ENCODE measurements around the gene KCNJ10. TPM values are rescaled to one million over a fixed set of nuclear protein-coding genes. Genes with fewer than 3 reads are reported as not detected.

The KCNJ10 gene
- total RNA-seq, 3 donors from 2014 or later, result 0.23 to 0.73 (median 0.27) TPM

DNA sequence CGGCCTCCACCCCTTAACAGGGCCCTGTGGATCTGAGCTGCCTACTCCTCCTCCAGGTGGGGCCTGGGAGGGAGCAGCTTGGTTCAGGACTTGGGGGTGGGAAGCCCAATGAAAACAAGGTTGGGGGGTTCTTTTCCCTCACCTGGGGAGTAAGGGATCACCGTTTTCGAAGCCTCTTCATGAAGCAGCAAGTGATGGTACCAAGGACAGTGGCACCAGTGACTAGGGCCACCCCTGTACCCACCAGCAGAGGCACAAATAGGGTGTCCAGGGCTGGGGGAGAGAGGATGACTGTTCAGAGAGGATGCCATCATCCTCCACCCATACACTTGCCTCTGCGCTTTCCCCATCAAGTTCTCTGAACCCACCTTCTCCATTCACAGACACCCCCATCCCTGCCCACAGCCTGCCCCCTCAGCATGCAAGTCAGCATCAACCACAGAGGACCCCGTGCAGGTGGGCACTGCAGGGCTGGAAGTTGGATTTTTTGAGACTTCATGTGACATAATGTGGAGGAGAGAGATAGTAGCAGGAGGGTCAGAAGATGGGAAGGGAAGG, 21.8 kb upstream of the KCNJ10 start:
- no peak overlapping the region for H3K4me3 ChIP-seq
- H3K36me3 ChIP-seq (ENCODE audit: low read depth), result no peaks in the 10 kb centered on the region
- peaks cover 33% of the 10 kb centered on the region for H3K4me1 ChIP-seq (ENCODE audit: low read depth)
- intact Hi-C loops (cut with DNase I, micrococcal nuclease), result no loop called here
- no peak for DNase-seq
- ATAC-seq, result no peak
- no peaks in the 10 kb centered on the region for H3K9me3 ChIP-seq
- TF ChIP-seq, protein P1, sequence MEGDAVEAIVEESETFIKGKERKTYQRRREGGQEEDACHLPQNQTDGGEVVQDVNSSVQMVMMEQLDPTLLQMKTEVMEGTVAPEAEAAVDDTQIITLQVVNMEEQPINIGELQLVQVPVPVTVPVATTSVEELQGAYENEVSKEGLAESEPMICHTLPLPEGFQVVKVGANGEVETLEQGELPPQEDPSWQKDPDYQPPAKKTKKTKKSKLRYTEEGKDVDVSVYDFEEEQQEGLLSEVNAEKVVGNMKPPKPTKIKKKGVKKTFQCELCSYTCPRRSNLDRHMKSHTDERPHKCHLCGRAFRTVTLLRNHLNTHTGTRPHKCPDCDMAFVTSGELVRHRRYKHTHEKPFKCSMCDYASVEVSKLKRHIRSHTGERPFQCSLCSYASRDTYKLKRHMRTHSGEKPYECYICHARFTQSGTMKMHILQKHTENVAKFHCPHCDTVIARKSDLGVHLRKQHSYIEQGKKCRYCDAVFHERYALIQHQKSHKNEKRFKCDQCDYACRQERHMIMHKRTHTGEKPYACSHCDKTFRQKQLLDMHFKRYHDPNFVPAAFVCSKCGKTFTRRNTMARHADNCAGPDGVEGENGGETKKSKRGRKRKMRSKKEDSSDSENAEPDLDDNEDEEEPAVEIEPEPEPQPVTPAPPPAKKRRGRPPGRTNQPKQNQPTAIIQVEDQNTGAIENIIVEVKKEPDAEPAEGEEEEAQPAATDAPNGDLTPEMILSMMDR (IDR thresholded peaks at IDR 0.05), result no peak

DNA sequence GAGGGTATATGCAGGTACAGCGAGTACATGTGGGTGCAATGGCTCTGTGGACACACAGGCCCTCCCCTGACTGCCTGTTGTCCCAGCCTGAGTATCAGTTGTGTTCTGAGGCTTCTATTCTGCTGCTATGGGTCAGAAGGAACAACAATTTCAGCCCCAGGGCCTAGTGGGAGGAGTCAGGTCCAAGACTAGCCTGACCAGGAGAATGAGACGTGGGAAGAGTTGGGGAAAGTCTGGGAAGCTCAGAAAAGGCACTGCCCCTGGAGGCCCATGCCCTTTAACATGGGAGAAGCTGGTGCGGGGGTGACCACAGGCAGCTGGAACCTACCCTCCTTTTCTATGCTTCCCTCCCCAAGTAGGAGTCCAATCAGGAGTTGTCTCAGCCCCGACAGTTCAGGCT, 20.8 kb upstream of the KCNJ10 start:
- TF ChIP-seq, protein P1 (IDR thresholded peaks at IDR 0.05), result no peak
- Histone ChIP-seq H3K4me1 (ENCODE audit: low read depth) (peaks cover 23% of the 10 kb centered on the region), H3K9me3 (no peaks in the 10 kb centered on the region), H3K36me3 (ENCODE audit: low read depth) (no peaks in the 10 kb centered on the region), H3K4me3 (no peak overlapping the region)
- DNase-seq (no peak), ATAC-seq (no peak)
- intact Hi-C loops (cut with DNase I, micrococcal nuclease), result no loop called here

- no peaks in the 10 kb centered on the region for H3K36me3 ChIP-seq (ENCODE audit: low read depth)
- H3K4me3 ChIP-seq, result no peak overlapping the region
- TF ChIP-seq, protein P1 (IDR thresholded peaks at IDR 0.05), result no peak
- DNase-seq (no peak), ATAC-seq (no peak)
- peaks cover 15% of the 10 kb centered on the region for H3K4me1 ChIP-seq (ENCODE audit: low read depth)
- no peaks in the 10 kb centered on the region for H3K9me3 ChIP-seq
- intact Hi-C loops (cut with DNase I, micrococcal nuclease), result no loop called here
Observed at GRCh38 chr1:160089883-160090282, 19.9 kb upstream of the KCNJ10 start.

- ATAC-seq (no peak), DNase-seq (no peak)
- TF ChIP-seq, protein P1 (IDR thresholded peaks at IDR 0.05), result no peak
- H3K4me1 ChIP-seq (ENCODE audit: low read depth), result peaks cover 4% of the 10 kb centered on the region
- H3K4me3 ChIP-seq, result no peak overlapping the region
- H3K36me3 ChIP-seq (ENCODE audit: low read depth), result no peaks in the 10 kb centered on the region
- intact Hi-C loops (cut with DNase I, micrococcal nuclease), result no loop called here
- H3K9me3 ChIP-seq, result no peaks in the 10 kb centered on the region
Observed at GRCh38 chr1:160087118-160087662, 17.2 kb upstream of the KCNJ10 start.

GRCh38 chr1:160086456-160086892, 16.5 kb upstream of the KCNJ10 start:
- peaks cover 4% of the 10 kb centered on the region for H3K4me1 ChIP-seq (ENCODE audit: low read depth)
- intact Hi-C loops (cut with DNase I, micrococcal nuclease), result no loop called here
- DNase-seq (no peak), ATAC-seq (no peak)
- no peaks in the 10 kb centered on the region for H3K36me3 ChIP-seq (ENCODE audit: low read depth)
- H3K9me3 ChIP-seq, result no peaks in the 10 kb centered on the region
- H3K4me3 ChIP-seq, result no peak overlapping the region
- TF ChIP-seq, protein P1 (IDR thresholded peaks at IDR 0.05), result no peak
